ENCODE data around the gene KCNIP4. TPM values are rescaled to one million over a fixed set of nuclear protein-coding genes. Genes with fewer than 3 reads are reported as not detected.

The KCNIP4 gene
- total RNA-seq, 2 experiments from 2014 or later: not detected

DNA sequence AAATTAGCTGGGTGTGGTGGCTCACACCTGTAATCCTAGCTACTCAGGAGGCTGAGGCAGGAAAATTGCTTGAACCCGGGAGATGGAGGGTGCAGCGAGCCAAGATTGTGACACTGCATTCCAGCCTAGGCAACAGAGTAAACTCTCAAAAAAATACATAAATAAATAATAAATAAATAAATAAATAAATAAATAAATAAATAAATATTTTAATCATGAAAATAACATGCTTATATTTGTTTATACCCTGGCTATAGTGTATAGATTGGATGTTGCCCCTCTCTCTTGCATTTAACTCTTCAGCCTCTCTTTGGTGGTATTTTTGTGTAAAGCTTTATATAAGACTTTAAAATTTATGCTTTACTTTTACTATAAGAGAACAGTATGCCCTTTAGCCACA, 51.8 kb downstream of the KCNIP4 start:
- Mint-ChIP-seq H3K4me3 (no peak overlapping the region), H3K9me3 (peaks cover 22% of the 10 kb centered on the region), H3K27me3 (no peaks in the 10 kb centered on the region), H3K4me1 (ENCODE audit: low read depth) (no peaks in the 10 kb centered on the region), H3K27ac (no peak overlapping the region), H3K36me3 (no peaks in the 10 kb centered on the region)
- intact Hi-C loops (cut with micrococcal nuclease): no loop called here
- CTCF ChIA-PET: no interaction called here
- DNase-seq: no peak
- POLR2A ChIA-PET: no interaction called here

DNA sequence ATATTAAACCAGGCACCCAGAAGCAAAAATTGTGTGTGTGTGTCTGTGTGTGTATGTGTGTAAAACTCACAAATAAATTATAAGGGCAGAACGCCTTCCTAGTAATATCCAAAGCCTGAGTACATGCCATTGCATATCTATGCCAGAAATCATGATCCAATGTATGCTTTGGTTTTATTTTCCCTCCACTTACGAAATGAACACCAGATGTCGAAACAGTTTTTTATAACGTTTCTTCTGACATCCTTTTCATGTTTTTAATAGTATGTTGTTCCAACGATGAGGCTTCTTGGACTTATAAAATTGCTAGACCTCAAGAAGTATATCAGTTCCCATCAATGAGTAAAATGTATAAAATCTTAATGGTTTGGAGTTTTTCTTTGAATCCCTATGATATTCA, 55.4 kb downstream of the KCNIP4 start:
- no peaks in the 10 kb centered on the region for H3K4me1 Mint-ChIP-seq (ENCODE audit: low read depth)

DNA sequence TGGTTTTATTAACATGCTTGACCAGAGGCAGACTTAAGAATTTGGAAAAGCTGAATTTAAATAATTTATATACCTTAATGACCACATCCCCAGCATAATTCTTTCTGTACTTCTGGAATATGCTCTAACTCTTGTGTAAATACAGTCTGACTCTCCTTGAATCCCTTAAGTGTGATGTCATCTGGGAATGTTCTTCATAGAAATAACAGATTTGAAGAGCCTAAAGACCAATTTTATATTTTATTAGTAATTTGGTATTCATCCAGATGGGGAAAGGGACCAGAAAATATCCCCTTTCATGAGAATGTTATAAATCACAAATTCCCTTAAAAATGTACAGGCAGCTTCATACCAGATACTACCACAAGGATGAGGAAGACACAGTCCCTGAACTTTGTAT, 58.3 kb downstream of the KCNIP4 start:
- no peaks in the 10 kb centered on the region for H3K27me3 Mint-ChIP-seq
- H3K4me3 Mint-ChIP-seq: no peak overlapping the region
- no peaks in the 10 kb centered on the region for H3K36me3 Mint-ChIP-seq
- H3K4me1 Mint-ChIP-seq (ENCODE audit: low read depth): no peaks in the 10 kb centered on the region
- intact Hi-C loops (cut with micrococcal nuclease): no loop called here
- peaks cover 13% of the 10 kb centered on the region for H3K9me3 Mint-ChIP-seq
- CTCF ChIA-PET: no interaction called here
- H3K27ac Mint-ChIP-seq: no peak overlapping the region
- POLR2A ChIA-PET: no interaction called here
- DNase-seq: no peak

More for the DNA sequence above, 55.4 kb downstream of the KCNIP4 start:
- intact Hi-C loops (cut with micrococcal nuclease): no loop called here
- H3K36me3 Mint-ChIP-seq: no peaks in the 10 kb centered on the region
- ChIA-PET CTCF (no interaction called here), POLR2A (no interaction called here)
- no peak overlapping the region for H3K27ac Mint-ChIP-seq
- no peak for DNase-seq
- H3K27me3 Mint-ChIP-seq: no peaks in the 10 kb centered on the region
- H3K9me3 Mint-ChIP-seq: peaks cover 18% of the 10 kb centered on the region
- H3K4me3 Mint-ChIP-seq: no peak overlapping the region

DNA sequence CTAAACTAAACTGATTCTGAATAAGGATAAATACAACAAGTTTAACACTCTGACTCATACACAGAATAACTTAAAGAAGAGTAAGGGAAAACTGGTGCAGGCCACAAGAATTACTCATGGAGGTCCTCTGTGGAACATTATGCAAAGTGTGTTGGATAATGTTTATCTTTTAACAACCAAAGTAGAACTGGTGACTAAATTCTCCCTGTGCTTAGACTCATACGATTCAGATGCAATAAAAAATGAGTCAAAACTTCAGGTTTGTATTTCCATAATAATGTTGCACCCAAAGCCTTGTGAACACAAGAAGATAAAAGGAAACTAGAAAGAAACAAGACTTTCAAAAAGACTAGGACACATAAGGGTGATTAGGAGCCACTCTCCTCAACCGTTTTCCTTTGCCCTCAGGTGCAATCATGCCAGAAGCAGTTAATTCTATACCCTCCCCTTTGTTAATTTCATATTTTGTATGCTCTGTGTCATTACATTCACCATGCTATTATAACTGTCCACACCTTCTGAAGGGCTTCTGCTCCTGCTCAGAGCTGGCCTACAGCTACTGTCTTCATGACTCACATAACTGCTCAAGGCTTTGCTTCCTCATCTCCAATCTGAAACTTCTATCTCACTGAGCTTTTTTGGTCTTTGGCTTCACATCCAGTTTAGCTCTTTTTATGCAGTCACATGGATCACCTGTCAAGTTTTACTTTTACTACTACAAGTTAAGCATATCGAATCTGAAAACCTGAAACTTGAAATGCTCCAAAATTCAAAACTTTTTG, 60.2 kb downstream of the KCNIP4 start:
- peaks cover 17% of the 10 kb centered on the region for H3K9me3 Mint-ChIP-seq
- intact Hi-C loops (cut with micrococcal nuclease): no loop called here
- no peaks in the 10 kb centered on the region for H3K36me3 Mint-ChIP-seq
- no peak for DNase-seq
- ChIA-PET POLR2A (no interaction called here), CTCF (no interaction called here)
- no peaks in the 10 kb centered on the region for H3K27me3 Mint-ChIP-seq
- H3K27ac Mint-ChIP-seq: no peak overlapping the region
- H3K4me3 Mint-ChIP-seq: no peak overlapping the region
- H3K4me1 Mint-ChIP-seq (ENCODE audit: low read depth): no peaks in the 10 kb centered on the region

DNA sequence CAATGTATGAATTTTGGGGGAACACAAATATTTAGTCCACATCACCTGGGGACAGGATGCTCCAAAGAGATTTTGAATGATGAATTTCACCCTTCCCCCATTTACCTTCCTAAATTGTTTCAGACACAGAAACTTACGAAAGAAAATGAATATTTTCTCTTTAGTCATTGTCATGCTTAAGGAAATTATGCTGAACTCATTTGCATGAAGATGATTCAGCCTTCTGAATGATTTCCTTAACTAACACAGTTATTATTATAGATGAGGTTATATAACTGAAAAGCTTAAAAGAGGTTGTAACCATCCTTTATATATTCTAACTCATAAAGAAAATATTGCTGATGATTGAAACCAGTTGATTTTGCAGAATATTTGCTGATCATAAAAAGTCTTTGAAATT, 61.1 kb downstream of the KCNIP4 start:
- H3K4me1 Mint-ChIP-seq (ENCODE audit: low read depth): no peaks in the 10 kb centered on the region

DNA sequence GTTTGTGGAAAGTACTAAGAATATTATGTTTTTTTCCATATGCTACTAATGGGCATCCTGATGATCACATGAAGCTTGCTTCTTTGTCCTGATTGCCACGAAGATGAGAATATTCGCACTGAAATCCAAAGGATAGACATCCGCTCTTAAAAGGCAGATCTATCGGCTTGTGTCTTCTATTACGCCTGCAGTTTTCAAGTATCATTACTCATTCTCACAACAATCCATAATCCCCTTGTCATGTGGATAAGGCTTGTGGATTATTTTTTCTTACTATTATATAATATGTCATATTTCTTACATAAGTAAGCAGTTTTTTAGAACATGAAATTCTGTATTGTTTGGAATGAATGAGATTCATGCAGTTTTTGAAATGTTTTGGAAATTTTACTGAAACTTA, 62.8 kb downstream of the KCNIP4 start:
- H3K36me3 Mint-ChIP-seq: no peaks in the 10 kb centered on the region

More for the DNA sequence above, 61.1 kb downstream of the KCNIP4 start:
- no peaks in the 10 kb centered on the region for H3K27me3 Mint-ChIP-seq
- no peak for DNase-seq
- peaks cover 16% of the 10 kb centered on the region for H3K9me3 Mint-ChIP-seq
- no peak overlapping the region for H3K27ac Mint-ChIP-seq
- no peak overlapping the region for H3K4me3 Mint-ChIP-seq
- no peaks in the 10 kb centered on the region for H3K36me3 Mint-ChIP-seq
- POLR2A ChIA-PET: no interaction called here
- CTCF ChIA-PET: no interaction called here
- intact Hi-C loops (cut with micrococcal nuclease): no loop called here

DNA sequence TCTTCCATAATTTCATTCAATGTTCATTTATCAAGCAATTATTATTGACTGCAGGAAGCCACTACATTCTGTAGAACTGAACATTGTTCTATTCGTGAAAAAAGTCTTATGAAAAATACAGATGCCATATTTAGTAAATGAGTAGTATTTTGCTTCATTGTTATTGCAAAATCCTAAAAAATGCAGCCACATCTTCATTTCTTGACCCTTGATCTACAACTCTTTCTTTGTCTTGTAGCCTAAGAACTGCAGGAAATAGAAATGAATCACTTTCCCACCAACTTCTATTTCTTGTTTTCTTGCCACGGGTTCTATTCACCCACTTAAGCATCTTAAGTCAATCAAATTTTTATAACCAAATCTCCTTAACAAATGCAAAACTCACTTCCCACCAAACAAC, 63.3 kb downstream of the KCNIP4 start:
- CTCF ChIA-PET: no interaction called here
- Mint-ChIP-seq H3K4me1 (ENCODE audit: low read depth) (no peaks in the 10 kb centered on the region), H3K36me3 (no peaks in the 10 kb centered on the region), H3K27ac (no peak overlapping the region), H3K4me3 (no peak overlapping the region), H3K9me3 (peaks cover 16% of the 10 kb centered on the region), H3K27me3 (no peaks in the 10 kb centered on the region)
- POLR2A ChIA-PET: no interaction called here
- no peak for DNase-seq
- intact Hi-C loops (cut with micrococcal nuclease): no loop called here

More for the DNA sequence above, 62.8 kb downstream of the KCNIP4 start:
- Mint-ChIP-seq H3K27me3 (no peaks in the 10 kb centered on the region), H3K4me1 (ENCODE audit: low read depth) (no peaks in the 10 kb centered on the region), H3K4me3 (no peak overlapping the region), H3K9me3 (peaks cover 16% of the 10 kb centered on the region), H3K27ac (no peak overlapping the region)
- POLR2A ChIA-PET: no interaction called here
- CTCF ChIA-PET: no interaction called here
- DNase-seq: no peak
- intact Hi-C loops (cut with micrococcal nuclease): no loop called here

DNA sequence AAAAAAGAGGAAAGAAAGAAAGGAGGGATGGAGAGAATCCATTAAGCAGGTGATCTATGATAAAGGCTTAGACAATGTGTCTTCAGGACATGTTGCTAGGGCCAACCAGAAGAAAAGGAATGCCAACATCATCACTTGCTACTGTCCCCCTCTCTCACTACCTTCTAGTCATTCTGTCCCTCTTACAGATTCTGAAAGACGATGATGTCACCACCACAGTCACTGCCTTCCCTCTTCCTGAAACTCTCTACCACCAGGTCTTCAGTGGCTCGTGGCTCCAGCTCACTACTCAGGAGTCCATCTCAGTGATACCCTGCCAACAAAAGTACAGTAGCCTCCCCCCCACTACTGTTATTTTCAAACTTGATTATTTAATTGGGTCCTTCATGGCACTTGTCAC, 64.0 kb downstream of the KCNIP4 start:
- no peaks in the 10 kb centered on the region for H3K27me3 Mint-ChIP-seq
- peaks cover 16% of the 10 kb centered on the region for H3K9me3 Mint-ChIP-seq
- POLR2A ChIA-PET: no interaction called here
- H3K36me3 Mint-ChIP-seq: no peaks in the 10 kb centered on the region
- H3K4me3 Mint-ChIP-seq: no peak overlapping the region
- no peak overlapping the region for H3K27ac Mint-ChIP-seq
- no peaks in the 10 kb centered on the region for H3K4me1 Mint-ChIP-seq (ENCODE audit: low read depth)
- intact Hi-C loops (cut with micrococcal nuclease): no loop called here
- CTCF ChIA-PET: no interaction called here
- DNase-seq: no peak

DNA sequence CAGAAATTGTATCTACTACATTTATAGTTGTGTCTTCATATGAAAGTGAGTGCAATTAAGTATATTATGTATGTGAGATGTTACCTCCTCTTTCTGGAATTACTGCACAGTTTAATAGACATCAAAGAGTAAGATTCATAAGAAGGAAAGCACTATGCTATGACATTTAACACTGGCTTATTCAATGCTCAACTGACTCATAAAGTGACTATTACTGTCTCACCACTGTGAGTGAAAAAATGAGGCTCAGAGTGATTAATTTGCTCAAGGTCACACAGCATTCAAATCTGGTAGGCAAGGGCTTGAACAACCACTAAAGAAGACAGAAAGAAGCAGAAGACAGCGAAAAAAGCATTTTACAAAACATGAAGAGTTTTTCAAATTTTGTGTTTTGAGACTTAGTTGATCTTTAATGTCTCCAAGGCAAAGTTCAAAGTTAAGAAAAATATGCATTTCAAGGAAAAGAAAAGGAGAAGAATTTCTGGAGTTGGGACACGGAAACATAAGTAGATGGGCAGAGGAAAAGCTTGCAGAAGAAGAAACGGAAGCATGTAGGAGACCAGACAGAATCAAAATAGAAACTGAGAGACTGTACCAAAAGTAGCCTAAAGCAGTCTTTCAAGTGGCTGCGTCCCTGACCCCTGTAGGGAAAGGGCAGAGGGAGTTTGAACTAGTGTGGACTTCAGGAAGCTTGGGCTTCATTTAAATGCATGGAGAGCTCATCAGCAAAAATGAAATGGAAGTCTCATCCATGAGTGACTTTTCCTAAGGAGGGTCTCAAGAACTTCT, 66.3 kb downstream of the KCNIP4 start:
- Mint-ChIP-seq H3K4me1 (ENCODE audit: low read depth) (no peaks in the 10 kb centered on the region), H3K4me3 (no peak overlapping the region), H3K27me3 (no peaks in the 10 kb centered on the region), H3K36me3 (no peaks in the 10 kb centered on the region), H3K9me3 (peaks cover 17% of the 10 kb centered on the region), H3K27ac (no peak overlapping the region)
- ChIA-PET POLR2A (no interaction called here), CTCF (no interaction called here)
- DNase-seq: no peak
- intact Hi-C loops (cut with micrococcal nuclease): no loop called here

DNA sequence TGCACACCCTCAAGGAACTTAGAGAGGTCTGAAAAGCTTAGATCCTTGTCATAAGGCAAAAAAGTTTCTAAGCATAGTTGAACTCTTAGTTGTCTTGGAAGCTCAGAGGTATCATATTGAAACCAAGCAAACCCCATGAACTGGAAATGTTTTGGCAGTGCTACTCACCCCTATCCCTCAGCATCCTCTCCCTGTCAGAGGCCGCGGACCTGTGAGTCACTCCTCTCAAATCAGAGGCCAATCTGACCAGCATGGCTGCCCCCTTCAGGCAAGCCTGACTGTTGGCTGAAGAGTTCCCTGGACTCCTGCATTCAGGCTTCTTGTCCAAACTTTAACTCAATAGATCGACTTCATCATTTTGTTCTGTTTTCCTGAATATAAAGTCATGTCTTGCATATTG, 69.4 kb downstream of the KCNIP4 start:
- H3K4me3 Mint-ChIP-seq: no peak overlapping the region
- no peaks in the 10 kb centered on the region for H3K4me1 Mint-ChIP-seq (ENCODE audit: low read depth)
- DNase-seq: no peak
- H3K27me3 Mint-ChIP-seq: no peaks in the 10 kb centered on the region
- CTCF ChIA-PET: no interaction called here
- no peak overlapping the region for H3K27ac Mint-ChIP-seq
- no peaks in the 10 kb centered on the region for H3K36me3 Mint-ChIP-seq
- intact Hi-C loops (cut with micrococcal nuclease): no loop called here
- POLR2A ChIA-PET: no interaction called here
- H3K9me3 Mint-ChIP-seq: peaks cover 10% of the 10 kb centered on the region

DNA sequence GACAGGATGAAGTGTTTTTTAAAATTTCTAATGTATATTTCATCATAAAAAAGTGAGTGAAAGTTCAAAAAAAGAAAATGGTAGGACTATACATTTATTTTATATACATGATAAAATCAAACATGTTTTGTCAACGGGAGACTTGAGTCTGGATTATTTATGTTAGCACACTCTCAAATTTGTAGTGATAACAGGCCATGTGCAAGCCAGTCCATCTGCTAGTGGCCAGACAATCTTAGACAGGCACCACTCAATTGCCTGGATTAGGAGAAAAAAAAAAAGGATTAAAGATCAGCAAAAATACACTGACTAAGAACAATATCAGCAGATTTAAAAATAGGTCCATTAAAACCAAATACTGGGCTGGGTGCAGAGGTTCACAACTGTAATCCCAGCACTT, 71.9 kb downstream of the KCNIP4 start:
- H3K9me3 Mint-ChIP-seq: peaks cover 3% of the 10 kb centered on the region
- no peak overlapping the region for H3K4me3 Mint-ChIP-seq
- no peaks in the 10 kb centered on the region for H3K27me3 Mint-ChIP-seq
- intact Hi-C loops (cut with micrococcal nuclease): no loop called here
- no peaks in the 10 kb centered on the region for H3K4me1 Mint-ChIP-seq (ENCODE audit: low read depth)
- POLR2A ChIA-PET: no interaction called here
- no peak overlapping the region for H3K27ac Mint-ChIP-seq
- CTCF ChIA-PET: no interaction called here
- no peak for DNase-seq
- no peaks in the 10 kb centered on the region for H3K36me3 Mint-ChIP-seq

DNA sequence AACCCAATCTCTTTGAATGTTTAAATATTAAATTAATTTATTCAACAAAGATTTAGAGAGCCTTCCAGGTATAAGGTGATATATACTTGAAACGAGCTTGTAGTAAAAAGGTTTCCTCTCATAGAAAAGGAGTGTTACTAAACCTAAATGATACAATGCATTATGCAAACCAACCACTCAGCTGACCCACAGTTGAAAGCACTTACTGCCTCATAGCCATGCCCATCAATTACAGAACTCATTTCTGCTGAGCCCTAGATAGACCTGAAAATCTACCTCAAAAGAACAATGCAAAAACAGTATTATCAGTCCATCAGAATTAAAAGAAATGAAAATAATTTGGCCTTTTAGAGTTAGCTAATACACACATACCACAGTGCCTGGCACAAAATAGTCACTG, 75.4 kb downstream of the KCNIP4 start:
- H3K4me3 Mint-ChIP-seq: no peak overlapping the region
- POLR2A ChIA-PET: no interaction called here
- H3K27ac Mint-ChIP-seq: no peak overlapping the region
- H3K9me3 Mint-ChIP-seq: peaks cover 11% of the 10 kb centered on the region
- intact Hi-C loops (cut with micrococcal nuclease): no loop called here
- no peaks in the 10 kb centered on the region for H3K27me3 Mint-ChIP-seq
- H3K36me3 Mint-ChIP-seq: no peaks in the 10 kb centered on the region
- CTCF ChIA-PET: no interaction called here
- DNase-seq: no peak
- no peaks in the 10 kb centered on the region for H3K4me1 Mint-ChIP-seq (ENCODE audit: low read depth)

DNA sequence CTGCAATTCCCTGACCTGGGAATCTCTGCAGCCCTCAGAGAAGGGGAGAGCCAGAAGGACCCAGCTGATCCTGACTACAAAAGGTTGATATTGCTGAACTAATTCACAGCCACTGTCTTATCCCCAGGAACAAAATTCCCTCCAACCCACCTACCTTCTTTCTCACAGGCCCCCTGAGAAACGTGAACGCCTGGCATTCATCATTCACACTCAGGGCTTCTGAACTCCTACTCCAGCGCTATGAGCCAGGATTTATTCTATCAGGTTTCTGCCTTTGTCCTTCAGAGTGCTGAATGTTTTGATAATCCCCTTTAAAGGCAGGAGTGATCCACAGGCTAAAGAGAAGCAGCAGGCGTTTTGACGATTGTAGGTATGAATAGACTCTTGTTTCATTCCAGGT, 76.5 kb downstream of the KCNIP4 start:
- Mint-ChIP-seq H3K4me1 (ENCODE audit: low read depth) (no peaks in the 10 kb centered on the region), H3K4me3 (no peak overlapping the region), H3K36me3 (no peaks in the 10 kb centered on the region), H3K27ac (no peak overlapping the region), H3K27me3 (no peaks in the 10 kb centered on the region), H3K9me3 (peaks cover 15% of the 10 kb centered on the region)
- no peak for DNase-seq
- ChIA-PET CTCF (no interaction called here), POLR2A (no interaction called here)
- intact Hi-C loops (cut with micrococcal nuclease): no loop called here

Measured in activated CD4-positive, alpha-beta memory T cell treated with anti-CD3 and anti-CD28 coated beads for 36 hours (primary cell).